SK-N-SH (cell line): Measurements from ENCODE around the gene SSTR4. TPM values are rescaled to one million over a fixed set of nuclear protein-coding genes. Genes with fewer than 3 reads are reported as not detected.

ENCODE experiments used
- CTCF ChIA-PET: fragments of 300-600, 350-600 bp; formaldehyde crosslinking; extraction: SDS; loops from one replicate; lab custom pipeline; 2021; lab: Yijun Ruan, JAX
- POLR2A ChIA-PET: fragments of 350-600 bp; sonication (Branson Sonifier 250); formaldehyde crosslinking; extraction: SDS; loops from one replicate; lab custom pipeline; 2020; ENCODE audit warnings: antibody characterized with exemption, inconsistent platforms; lab: Yijun Ruan, JAX
- DNase-seq: peaks from one replicate; pipeline ENCODE4 v3.0.0; 2012
- H2AFZ ChIP-seq: fragments of 200-600 bp; sonication (generic); 2 replicates; pipeline ENCODE4 v1.8.1; 2016; ENCODE audit warnings: antibody characterized with exemption, mild to moderate bottlenecking, low read depth
- H3F3A ChIP-seq: fragments of 200-600 bp; sonication (generic); replicated peaks from 2 replicates; pipeline ENCODE3; 2016; ENCODE audit warnings: antibody characterized with exemption, mild to moderate bottlenecking; ENCODE audit not compliant: insufficient read depth
- H3K27ac ChIP-seq, 2 experiments: fragments of 200-500 bp in 1 of 2; fragments of 200-600 bp in 1 of 2; sonication (Bioruptor generic) in 1 of 2; sonication (generic), shearing (Covaris generic) in 1 of 2; 2 replicates each; pipeline versions ENCODE4 v1.5.1 to v1.6.1; 2014 to 2016; ENCODE audit warnings: low read depth in 2 of 2, inconsistent platforms in 1 of 2, low read length in 1 of 2, mild to moderate bottlenecking in 1 of 2, mixed read lengths in 1 of 2
- H3K27me3 ChIP-seq: fragments of 200-600 bp; sonication (generic), shearing (Covaris generic); 2 replicates; pipeline ENCODE4 v1.6.1; 2016; ENCODE audit warnings: mixed run types; ENCODE audit not compliant: insufficient read depth
- H3K36me3 ChIP-seq, 2 experiments: fragments of 200-500 bp in 1 of 2; fragments of 200-600 bp in 1 of 2; sonication (Bioruptor generic) in 1 of 2; sonication (generic) in 1 of 2; replicated peaks in 1 of 2; 2 replicates each; pipeline versions ENCODE3 to v1.5.1; 2014 to 2016; ENCODE audit warnings: low read length in 1 of 2, mild to moderate bottlenecking in 1 of 2; ENCODE audit not compliant: insufficient read depth in 2 of 2, control insufficient read depth in 1 of 2
- H3K4me1 ChIP-seq, 2 experiments: fragments of 200-500 bp in 1 of 2; fragments of 200-600 bp in 1 of 2; sonication (Bioruptor generic) in 1 of 2; sonication (generic), shearing (Covaris generic) in 1 of 2; 2 replicates each; pipeline versions ENCODE4 v1.5.1 to v1.6.1; 2014 to 2016; ENCODE audit warnings: low read depth in 1 of 2, low read length in 1 of 2, mixed run types in 1 of 2; ENCODE audit not compliant: insufficient read depth in 2 of 2, control insufficient read depth in 1 of 2
- H3K4me2 ChIP-seq: fragments of 200-600 bp; sonication (generic), shearing (Covaris generic); 2 replicates; pipeline ENCODE4 v1.6.1; 2017; ENCODE audit warnings: mixed run types
- H3K4me3 ChIP-seq, 2 experiments: fragments of 200-500 bp in 1 of 2; fragments of 200-600 bp in 1 of 2; sonication (Bioruptor generic) in 1 of 2; sonication (generic), shearing (Covaris generic) in 1 of 2; 2 replicates each; pipeline versions ENCODE4 v1.5.1 to v1.8.1; 2014 to 2016; ENCODE audit warnings: low read depth in 2 of 2, inconsistent platforms in 1 of 2, low read length in 1 of 2, mild to moderate bottlenecking in 1 of 2, mixed read lengths in 1 of 2, moderate library complexity in 1 of 2
- H3K79me2 ChIP-seq: fragments of 200-600 bp; sonication (generic); 2 replicates; pipeline ENCODE4 v1.8.1; 2017; ENCODE audit warnings: mild to moderate bottlenecking; ENCODE audit not compliant: insufficient read depth
- H3K9ac ChIP-seq: fragments of 200-600 bp; sonication (generic); 2 replicates; pipeline ENCODE4 v1.6.1; 2017; ENCODE audit warnings: mixed run types
- H3K9me2 ChIP-seq: fragments of 200-600 bp; sonication (generic); 2 replicates; pipeline ENCODE4 v1.6.1; 2017; ENCODE audit warnings: mixed run types
- H3K9me3 ChIP-seq: fragments of 200-600 bp; sonication (generic); 2 replicates; pipeline ENCODE4 v1.6.1; 2017; ENCODE audit warnings: mixed run types, mild to moderate bottlenecking, moderate library complexity
- H4K20me1 ChIP-seq: fragments of 200-600 bp; sonication (generic); 2 replicates; pipeline ENCODE4 v1.6.1; 2017; ENCODE audit warnings: mild to moderate bottlenecking, mixed run types; ENCODE audit not compliant: insufficient read depth
- CHD2 ChIP-seq: fragments of 150-350 bp; IDR thresholded peaks from 2 replicates; pipeline ENCODE4 v1.6.1; 2018; ENCODE audit warnings: low read length; ENCODE audit not compliant: partially characterized antibody
- ELF1 ChIP-seq: IDR thresholded peaks from 2 replicates; pipeline ENCODE4 v1.4.0; 2012
- EP300 ChIP-seq, 2 experiments: IDR thresholded peaks; 2 replicates each; pipeline versions ENCODE4 v1.4.0 to v1.6.1; 2012; ENCODE audit warnings: borderline replicate concordance in 1 of 2, low read depth in 1 of 2, low read length in 1 of 2
- GABPA ChIP-seq: IDR thresholded peaks from 2 replicates; pipeline ENCODE4 v1.4.0; 2012; ENCODE audit warnings: low read depth, mild to moderate bottlenecking
- GATA2 ChIP-seq: sonication (generic); formaldehyde crosslinking; IDR thresholded peaks from 2 replicates; pipeline ENCODE4 v1.5.0; 2020; ENCODE audit warnings: mild to moderate bottlenecking, missing genetic modification reagents
- NFIC ChIP-seq: IDR thresholded peaks from 2 replicates; pipeline ENCODE4 v1.4.0; 2012; ENCODE audit warnings: borderline replicate concordance
- RAD21 ChIP-seq: IDR thresholded peaks from 2 replicates; pipeline ENCODE4 v1.6.1; 2012; ENCODE audit warnings: mild to moderate bottlenecking, low read length
- RXRA ChIP-seq: IDR thresholded peaks from 2 replicates; pipeline ENCODE4 v1.4.0; 2012; ENCODE audit warnings: low read depth, mild to moderate bottlenecking, borderline replicate concordance
- SMC3 ChIP-seq: IDR thresholded peaks from 2 replicates; pipeline ENCODE4 v1.6.1; 2012; ENCODE audit warnings: low read depth, low read length, improper control_type of control experiment
- YY1 ChIP-seq: IDR thresholded peaks from 2 replicates; pipeline ENCODE4 v1.4.0; 2012; ENCODE audit warnings: low read depth, mild to moderate bottlenecking
- WGBS: methylation state at CpG from one replicate; pipeline ENCODE4 v1.1.6; 2017; ENCODE audit warnings: low lambda C conversion rate; 5-methylcytosine and 5-hydroxymethylcytosine counted together
- polyA plus RNA-seq, 3 experiments: library from polyadenylated mRNA; depleted of rRNA; stranded (reverse); fragments of >200 nt; gene quantifications; 2 replicates each; pipeline ENCODE4 v1.2.3, GENCODE V29; 2012
- TF ChIP-seq, protein P1 (sequence below): IDR thresholded peaks from 2 replicates; pipeline ENCODE4; 2012
- TF ChIP-seq, protein P2 (sequence below): fragments of 150-350 bp; IDR thresholded peaks from 2 replicates; pipeline ENCODE4 v1.6.1; 2016; ENCODE audit warnings: mild to moderate bottlenecking, low read depth, low read length

SSTR4 gene
- polyA plus RNA-seq, 1 of the 3 experiments (the other 2 are of a cell fraction) = not detected

DNA sequence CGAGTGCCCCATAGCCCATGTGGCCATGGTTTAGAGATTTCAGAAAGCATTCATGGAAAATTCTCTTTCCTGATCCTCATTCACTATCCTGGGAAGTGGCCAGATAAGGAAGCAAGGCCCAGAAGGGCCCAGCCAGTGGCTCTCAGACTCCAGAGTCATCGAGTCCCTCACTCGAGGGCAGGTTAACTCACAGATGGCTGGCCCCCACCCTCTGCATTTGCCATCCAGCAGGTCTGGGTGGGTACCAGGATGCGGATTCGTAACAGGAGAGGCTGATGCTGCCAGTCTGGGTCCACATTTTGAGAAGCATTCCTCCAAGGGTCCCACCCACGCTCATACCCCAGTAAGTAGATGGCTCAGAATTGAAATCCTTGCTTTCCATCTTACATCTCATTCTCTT, 3.8 kb upstream of the SSTR4 start:
- no peak overlapping the region for H3K9ac ChIP-seq
- H4K20me1 ChIP-seq = no peaks in the 10 kb centered on the region
- ChIA-PET POLR2A (no interaction called here), CTCF (no interaction called here)
- H3K9me2 ChIP-seq = no peaks in the 10 kb centered on the region
- H3K4me2 ChIP-seq = no peak overlapping the region
- H3K36me3 ChIP-seq = no peaks in the 10 kb centered on the region
- H3F3A ChIP-seq = no peaks in the 10 kb centered on the region
- no peak overlapping the region for H2AFZ ChIP-seq
- no peak overlapping the region for H3K4me3 ChIP-seq
- 15% methylated on average over 6 of the region's 6 CpGs for WGBS
- peaks cover 40% of the 10 kb centered on the region for H3K27me3 ChIP-seq
- H3K4me1 ChIP-seq = no peaks in the 10 kb centered on the region
- DNase-seq = no peak
- H3K9me3 ChIP-seq = no peaks in the 10 kb centered on the region
- H3K27ac ChIP-seq = no peak overlapping the region
- H3K79me2 ChIP-seq = no peaks in the 10 kb centered on the region
- TF ChIP-seq GABPA = no peak
- TF ChIP-seq NFIC = no peak
- TF ChIP-seq, protein P1, sequence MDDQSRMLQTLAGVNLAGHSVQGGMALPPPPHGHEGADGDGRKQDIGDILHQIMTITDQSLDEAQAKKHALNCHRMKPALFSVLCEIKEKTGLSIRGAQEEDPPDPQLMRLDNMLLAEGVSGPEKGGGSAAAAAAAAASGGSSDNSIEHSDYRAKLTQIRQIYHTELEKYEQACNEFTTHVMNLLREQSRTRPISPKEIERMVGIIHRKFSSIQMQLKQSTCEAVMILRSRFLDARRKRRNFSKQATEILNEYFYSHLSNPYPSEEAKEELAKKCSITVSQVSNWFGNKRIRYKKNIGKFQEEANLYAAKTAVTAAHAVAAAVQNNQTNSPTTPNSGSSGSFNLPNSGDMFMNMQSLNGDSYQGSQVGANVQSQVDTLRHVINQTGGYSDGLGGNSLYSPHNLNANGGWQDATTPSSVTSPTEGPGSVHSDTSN = no peak
- no peak for TF ChIP-seq RXRA
- no peak for TF ChIP-seq GATA2 (CRISPR knock-in tag)
- TF ChIP-seq CHD2 = no peak
- no peak for TF ChIP-seq YY1
- no peak for TF ChIP-seq RAD21
- TF ChIP-seq SMC3 = no peak
- TF ChIP-seq, all 33 proteins: peak for 0

DNA sequence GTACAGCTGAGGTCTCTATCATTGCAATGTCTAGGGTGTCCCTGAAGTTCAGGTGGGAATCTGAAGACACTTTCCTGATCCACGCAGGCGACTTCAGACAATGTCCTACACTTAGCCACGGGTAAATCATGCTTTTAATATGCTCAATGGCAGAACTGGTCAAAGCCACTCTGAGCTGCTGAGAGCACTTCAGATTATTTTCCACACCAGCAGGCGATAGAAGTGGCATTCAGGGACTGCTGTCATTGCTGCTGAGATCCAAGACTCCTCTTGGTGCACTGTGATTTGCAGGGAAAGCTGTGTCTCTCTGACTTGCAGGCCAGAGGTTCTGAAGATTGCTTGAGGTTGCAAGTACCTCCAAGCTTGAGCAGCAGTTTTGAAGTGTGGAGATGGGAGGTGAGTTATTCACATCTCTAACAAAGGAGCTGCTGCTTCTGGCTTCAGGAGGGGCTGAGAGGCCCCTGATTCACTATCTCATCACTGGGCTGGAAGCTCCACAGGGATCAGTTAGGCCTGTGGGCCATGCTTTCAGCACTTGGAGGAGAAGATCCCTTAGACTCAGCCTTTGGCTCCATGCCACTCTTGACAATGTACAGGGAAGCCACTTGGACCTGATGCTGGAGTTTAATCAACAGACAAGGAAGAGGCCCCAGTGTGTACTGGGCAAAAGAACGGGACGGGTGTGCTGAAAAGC, 2.9 kb upstream of the SSTR4 start:
- TF ChIP-seq, protein P2, sequence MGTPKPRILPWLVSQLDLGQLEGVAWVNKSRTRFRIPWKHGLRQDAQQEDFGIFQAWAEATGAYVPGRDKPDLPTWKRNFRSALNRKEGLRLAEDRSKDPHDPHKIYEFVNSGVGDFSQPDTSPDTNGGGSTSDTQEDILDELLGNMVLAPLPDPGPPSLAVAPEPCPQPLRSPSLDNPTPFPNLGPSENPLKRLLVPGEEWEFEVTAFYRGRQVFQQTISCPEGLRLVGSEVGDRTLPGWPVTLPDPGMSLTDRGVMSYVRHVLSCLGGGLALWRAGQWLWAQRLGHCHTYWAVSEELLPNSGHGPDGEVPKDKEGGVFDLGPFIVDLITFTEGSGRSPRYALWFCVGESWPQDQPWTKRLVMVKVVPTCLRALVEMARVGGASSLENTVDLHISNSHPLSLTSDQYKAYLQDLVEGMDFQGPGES = no peak
- TF ChIP-seq ELF1 = no peak
- TF ChIP-seq EP300 (IDR thresholded peaks at IDR 0.05; ENCODE audit: borderline replicate concordance in 1 of 2, low read depth in 1 of 2, low read length in 1 of 2) = no peak

More for the DNA sequence above, 2.9 kb upstream of the SSTR4 start:
- Histone ChIP-seq H3K9me3 (no peaks in the 10 kb centered on the region), H3K4me2 (no peak overlapping the region), H4K20me1 (no peaks in the 10 kb centered on the region), H3K4me3 (no peak overlapping the region), H3K27ac (no peak overlapping the region), H3K79me2 (no peaks in the 10 kb centered on the region), H3F3A (no peaks in the 10 kb centered on the region), H3K4me1 (no peaks in the 10 kb centered on the region), H3K9me2 (no peaks in the 10 kb centered on the region), H3K9ac (no peak overlapping the region), H2AFZ (no peak overlapping the region), H3K27me3 (peaks cover 49% of the 10 kb centered on the region), H3K36me3 (no peaks in the 10 kb centered on the region)
- DNase-seq = no peak
- WGBS = 2% methylated on average over 6 of the region's 6 CpGs
- ChIA-PET CTCF (no interaction called here), POLR2A (no interaction called here)
